ENCODE results near the gene LIG1.

LIG1 gene

GRCh38 chr19:48110350-48110966, 59.7 kb downstream of the LIG1 start, which contains the start of gene PLA2G4C (continued):
- TF ChIP-seq ZBTB11 (tag by site-specific recombination; conservative IDR thresholded peaks at IDR 0.05; ENCODE audit: low read depth) (peak; percentile 76), ZNF555 (tag by site-specific recombination; conservative IDR thresholded peaks at IDR 0.05) (no peak), ZNF391 (tag by site-specific recombination; IDR thresholded peaks at IDR 0.05; ENCODE audit: borderline replicate concordance, low read depth) (0 out of 2 replicates have a peak, but pooled peaks have one; percentile 34), ZNF776 (tag by site-specific recombination; IDR thresholded peaks at IDR 0.05; ENCODE audit: borderline replicate concordance) (no peak), ZXDB (tag by site-specific recombination; IDR thresholded peaks at IDR 0.05) (peak; percentile 86), ZNF549 (tag by site-specific recombination; IDR thresholded peaks at IDR 0.05) (no peak), REST (tag by site-specific recombination; IDR thresholded peaks at IDR 0.05) (peak; percentile 97), ZNF37A (tag by site-specific recombination; IDR thresholded peaks at IDR 0.05) (no peak), ZBTB26 (tag by site-specific recombination; optimal IDR thresholded peaks at IDR 0.05) (no peak), ZNF629 (tag by site-specific recombination; IDR thresholded peaks at IDR 0.05) (peak; percentile 83), SP7 (tag by site-specific recombination; IDR thresholded peaks at IDR 0.05) (peak; percentile 66), ZNF112 (tag by site-specific recombination; IDR thresholded peaks at IDR 0.05) (no peak), ZNF366 (tag by site-specific recombination; conservative IDR thresholded peaks at IDR 0.05) (peak; percentile 67), ZNF354C (tag by site-specific recombination; IDR thresholded peaks at IDR 0.05; ENCODE audit: borderline replicate concordance, low read depth) (no peak), ZNF211 (tag by site-specific recombination; IDR thresholded peaks at IDR 0.05; ENCODE audit: low read depth) (no peak), ZFP37 (tag by site-specific recombination; IDR thresholded peaks at IDR 0.05) (0 out of 2 replicates have a peak, but pooled peaks have one; percentile 44), INSM2 (tag by site-specific recombination; IDR thresholded peaks at IDR 0.05) (peak; percentile 68), ATF2 (tag by site-specific recombination; IDR thresholded peaks at IDR 0.05; ENCODE audit: low read depth) (peak; percentile 85), ZNF777 (tag by site-specific recombination; IDR thresholded peaks at IDR 0.05; ENCODE audit: borderline replicate concordance) (no peak), KLF10 (tag by site-specific recombination; IDR thresholded peaks at IDR 0.05) (0 out of 2 replicates have a peak, but pooled peaks have one; percentile 24), ZBTB21 (tag by site-specific recombination; IDR thresholded peaks at IDR 0.05) (0 out of 2 replicates have a peak, but pooled peaks have one; percentile 51), ZNF26 (tag by site-specific recombination; IDR thresholded peaks at IDR 0.05) (no peak), ZNF701 (tag by site-specific recombination; IDR thresholded peaks at IDR 0.05) (no peak), ZNF335 (tag by site-specific recombination; conservative IDR thresholded peaks at IDR 0.05) (peak; percentile 57), WT1 (tag by site-specific recombination; IDR thresholded peaks at IDR 0.05) (no peak), ZNF274 (IDR thresholded peaks at IDR 0.05; ENCODE audit: low read length) (no peak), ZNF274 (tag by site-specific recombination; IDR thresholded peaks at IDR 0.05; ENCODE audit: borderline replicate concordance) (no peak)
